Coronary artery (tissue), 2 donors: Measurements from ENCODE around the gene CX3CL1.

ENCODE experiments used
- DNase-seq: peaks from one replicate; pipeline ENCODE4 v3.0.0-alpha.2; 2017; ENCODE audit warnings: low spot score
- H3K27ac ChIP-seq, 2 donors: fragments of 200-600 bp; sonication (generic); one replicate each; pipeline ENCODE4 v1.5.1; 2016 to 2019
- H3K4me3 ChIP-seq: fragments of 200-600 bp; sonication (generic); 2 replicates; pipeline ENCODE4 v1.5.1; 2016; ENCODE audit warnings: mild to moderate bottlenecking, moderate library complexity
- CTCF ChIP-seq: fragments of 200-600 bp; sonication (generic); IDR thresholded peaks from one replicate; pipeline ENCODE4 v1.5.1; 2019; ENCODE audit warnings: antibody characterized with exemption

CX3CL1 gene

GRCh38 chr16:57389087-57389468, 16.8 kb downstream of the CX3CL1 start:
- Histone ChIP-seq H3K27ac (no peak overlapping the region), H3K4me3 (no peak overlapping the region)
- no peak for DNase-seq
- TF ChIP-seq CTCF = no peak

DNA sequence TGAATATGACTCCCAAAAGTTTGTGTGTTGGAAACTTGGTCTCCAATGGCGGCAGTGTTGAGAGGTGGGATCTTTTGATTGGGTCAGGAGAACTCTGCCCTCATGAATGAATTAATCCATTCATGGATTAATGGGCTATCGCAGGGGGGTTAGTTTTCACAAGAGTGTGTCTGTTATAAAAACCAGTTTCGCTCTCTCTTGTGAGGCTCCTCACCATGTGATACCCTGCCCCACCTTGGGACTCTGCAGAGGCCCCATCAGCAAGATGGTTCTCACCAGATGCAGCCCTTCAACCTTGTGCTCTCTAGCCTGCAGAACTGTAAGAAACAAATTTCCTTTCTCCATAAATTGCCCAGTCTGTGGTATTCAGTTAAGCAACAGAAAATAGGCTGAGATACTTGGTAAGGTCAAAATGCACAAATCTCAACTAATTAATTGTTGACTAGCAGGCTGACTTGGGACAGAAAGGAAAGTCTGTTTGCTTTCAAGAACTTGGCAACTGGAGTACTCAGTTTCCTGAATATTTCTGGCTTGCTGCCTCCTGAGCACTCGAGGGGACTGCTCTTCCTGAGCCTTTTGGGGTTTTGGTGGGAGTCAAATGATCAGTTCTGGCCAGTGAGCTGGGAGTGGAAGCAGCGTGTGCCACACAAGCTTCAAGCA, 18.5 kb downstream of the CX3CL1 start:
- no peak for TF ChIP-seq CTCF
- Histone ChIP-seq H3K4me3 (no peak overlapping the region), H3K27ac (no peak overlapping the region)
- DNase-seq = no peak

DNA sequence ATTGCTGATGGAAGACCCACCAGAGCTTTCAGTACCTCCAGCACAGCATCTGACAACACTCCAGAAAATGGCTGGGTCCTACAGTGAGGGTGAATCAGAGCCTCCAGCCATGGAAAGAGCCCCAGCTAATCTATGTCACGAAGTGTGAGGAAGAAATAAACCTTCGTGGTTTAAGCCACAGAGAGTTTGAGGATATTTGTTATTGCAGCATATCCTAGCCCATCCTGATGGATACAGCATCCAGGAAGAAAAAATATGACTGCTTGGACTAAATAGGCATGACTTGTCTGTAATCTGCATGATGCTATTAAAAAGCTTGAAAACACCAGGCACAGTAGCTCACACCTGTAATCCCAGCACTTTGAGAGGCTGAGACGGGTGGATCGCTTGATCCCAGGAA, 19.0 kb downstream of the CX3CL1 start:
- DNase-seq = no peak
- no peak for TF ChIP-seq CTCF
- Histone ChIP-seq H3K27ac (no peak overlapping the region), H3K4me3 (no peak overlapping the region)

- DNase-seq = no peak
- H3K27ac ChIP-seq = no peak overlapping the region
- no peak for TF ChIP-seq CTCF
Observed at GRCh38 chr16:57391708-57392107, 19.4 kb downstream of the CX3CL1 start.

DNA sequence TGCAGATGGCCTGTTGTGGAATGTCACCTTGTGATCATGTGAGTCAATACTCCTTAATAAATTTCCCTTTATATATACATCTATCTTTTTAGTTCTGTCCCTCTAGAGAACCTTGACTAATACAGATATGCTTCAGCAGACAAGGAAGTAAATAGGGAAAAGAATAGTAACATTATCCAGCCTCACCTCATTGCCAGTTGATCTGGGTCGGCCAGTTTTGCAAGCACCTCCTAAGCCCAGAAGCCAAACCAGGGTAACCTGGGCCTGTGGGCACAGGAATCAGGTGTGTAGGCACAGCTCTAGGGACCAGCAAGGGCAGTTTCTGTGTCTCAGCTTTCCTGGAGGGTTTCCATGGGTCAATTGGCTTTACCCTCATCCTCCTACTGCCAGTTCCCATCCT, 20.4 kb downstream of the CX3CL1 start:
- TF ChIP-seq CTCF = no peak
- DNase-seq = no peak
- no peak overlapping the region for H3K4me3 ChIP-seq
- H3K27ac ChIP-seq = no peak overlapping the region

More at GRCh38 chr16:57391708-57392107, 19.4 kb downstream of the CX3CL1 start:
- no peak overlapping the region for H3K4me3 ChIP-seq

- H3K4me3 ChIP-seq = no peak overlapping the region
- no peak for TF ChIP-seq CTCF
- no peak for DNase-seq
- H3K27ac ChIP-seq = no peak overlapping the region
Observed at GRCh38 chr16:57394444-57394843, 22.2 kb downstream of the CX3CL1 start.

DNA sequence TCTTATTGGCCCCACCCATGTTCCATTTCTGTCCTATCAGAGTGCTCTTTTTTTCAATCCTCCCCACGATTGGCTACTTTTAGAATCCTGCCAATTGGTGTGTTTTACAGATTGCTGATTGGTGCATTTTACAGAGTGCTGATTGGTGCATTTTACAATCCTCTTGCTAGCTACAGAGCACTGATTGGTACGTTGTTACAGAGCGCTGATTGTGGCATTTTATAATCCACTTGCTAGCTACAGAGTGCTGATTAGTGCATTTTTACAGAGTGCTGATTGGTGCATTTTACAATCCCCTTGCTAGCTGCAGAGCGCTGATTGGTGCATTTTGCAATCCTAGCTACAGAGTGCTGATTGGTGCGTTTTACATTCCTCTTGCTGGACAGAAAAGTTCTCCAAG, 22.7 kb downstream of the CX3CL1 start:
- DNase-seq = no peak
- no peak for TF ChIP-seq CTCF
- Histone ChIP-seq H3K27ac (no peak overlapping the region), H3K4me3 (no peak overlapping the region)
